ENCODE measurements around the gene BPIFB2. TPM values are rescaled to one million over a fixed set of nuclear protein-coding genes. Genes with fewer than 3 reads are reported as not detected.

The BPIFB2 gene
- total RNA-seq, 1 donor from 2014 or later = not detected

DNA sequence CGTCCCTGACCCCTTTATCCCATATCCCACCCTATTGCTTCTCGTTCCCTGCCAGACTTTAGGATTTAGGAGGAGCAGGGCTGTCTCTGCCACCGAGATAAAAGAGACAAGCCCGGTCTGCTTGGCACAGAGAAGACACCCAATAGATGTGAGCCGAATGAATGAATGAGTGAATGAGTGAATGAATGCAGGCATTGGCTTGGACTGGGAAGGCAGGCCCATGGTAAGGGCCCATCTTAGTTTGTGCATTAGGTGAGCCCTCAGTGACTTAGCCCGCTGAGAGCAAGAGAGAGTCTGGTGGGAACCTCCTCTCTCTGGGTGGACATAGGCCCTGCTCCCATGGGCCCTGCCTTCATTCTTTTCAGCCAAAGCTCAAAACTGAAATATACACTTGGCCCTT lies 23.1 kb downstream of the BPIFB2 start:
- H3K9me3 ChIP-seq = no peaks in the 10 kb centered on the region
- no peaks in the 10 kb centered on the region for H3K4me1 ChIP-seq
- no peak overlapping the region for H3K27ac ChIP-seq
- no peaks in the 10 kb centered on the region for H3K36me3 ChIP-seq
- TF ChIP-seq, protein P1, sequence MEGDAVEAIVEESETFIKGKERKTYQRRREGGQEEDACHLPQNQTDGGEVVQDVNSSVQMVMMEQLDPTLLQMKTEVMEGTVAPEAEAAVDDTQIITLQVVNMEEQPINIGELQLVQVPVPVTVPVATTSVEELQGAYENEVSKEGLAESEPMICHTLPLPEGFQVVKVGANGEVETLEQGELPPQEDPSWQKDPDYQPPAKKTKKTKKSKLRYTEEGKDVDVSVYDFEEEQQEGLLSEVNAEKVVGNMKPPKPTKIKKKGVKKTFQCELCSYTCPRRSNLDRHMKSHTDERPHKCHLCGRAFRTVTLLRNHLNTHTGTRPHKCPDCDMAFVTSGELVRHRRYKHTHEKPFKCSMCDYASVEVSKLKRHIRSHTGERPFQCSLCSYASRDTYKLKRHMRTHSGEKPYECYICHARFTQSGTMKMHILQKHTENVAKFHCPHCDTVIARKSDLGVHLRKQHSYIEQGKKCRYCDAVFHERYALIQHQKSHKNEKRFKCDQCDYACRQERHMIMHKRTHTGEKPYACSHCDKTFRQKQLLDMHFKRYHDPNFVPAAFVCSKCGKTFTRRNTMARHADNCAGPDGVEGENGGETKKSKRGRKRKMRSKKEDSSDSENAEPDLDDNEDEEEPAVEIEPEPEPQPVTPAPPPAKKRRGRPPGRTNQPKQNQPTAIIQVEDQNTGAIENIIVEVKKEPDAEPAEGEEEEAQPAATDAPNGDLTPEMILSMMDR (IDR thresholded peaks at IDR 0.05) = no peak
- no peak for DNase-seq (ENCODE audit: low spot score in 2 of 2)
- H3K4me3 ChIP-seq = no peak overlapping the region
- H3K27me3 ChIP-seq = no peaks in the 10 kb centered on the region
- intact Hi-C loops (cut with DNase I) = no loop called here

DNA sequence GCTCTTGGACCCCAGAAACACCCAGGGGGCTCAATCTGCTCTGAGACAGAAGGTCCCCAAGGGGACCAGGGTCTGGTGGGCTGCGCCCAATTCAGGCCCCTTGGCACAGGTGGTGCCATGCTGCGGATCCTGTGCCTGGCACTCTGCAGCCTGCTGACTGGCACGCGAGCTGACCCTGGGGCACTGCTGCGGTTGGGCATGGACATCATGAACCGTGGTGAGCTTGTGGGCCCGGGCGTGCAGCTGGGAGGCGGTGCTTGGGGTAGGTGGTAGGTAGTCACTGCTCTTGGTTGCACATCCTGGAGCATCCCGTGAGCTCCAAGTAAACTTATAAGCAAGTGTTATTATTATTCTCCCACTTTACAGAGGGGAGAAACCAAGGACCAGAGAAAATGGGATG lies 24.0 kb downstream of the BPIFB2 start, which contains the start of gene BPIFB6:
TSS of gene BPIFB6 (plus strand) at position 118 of the 400 bp plus-strand sequence. CDS start at position 118, 0 bp downstream.
- TF ChIP-seq, protein P1 (IDR thresholded peaks at IDR 0.05) = no peak
- Histone ChIP-seq H3K4me1 (no peaks in the 10 kb centered on the region), H3K9me3 (no peaks in the 10 kb centered on the region), H3K27ac (no peak within 1 kb of the TSS), H3K36me3 (no peaks in the 10 kb centered on the region), H3K27me3 (no peaks in the 10 kb centered on the region), H3K4me3 (no peak within 1 kb of the TSS)
- DNase-seq (ENCODE audit: low spot score in 2 of 2) = no peak
- intact Hi-C loops (cut with DNase I) = no loop called here

DNA sequence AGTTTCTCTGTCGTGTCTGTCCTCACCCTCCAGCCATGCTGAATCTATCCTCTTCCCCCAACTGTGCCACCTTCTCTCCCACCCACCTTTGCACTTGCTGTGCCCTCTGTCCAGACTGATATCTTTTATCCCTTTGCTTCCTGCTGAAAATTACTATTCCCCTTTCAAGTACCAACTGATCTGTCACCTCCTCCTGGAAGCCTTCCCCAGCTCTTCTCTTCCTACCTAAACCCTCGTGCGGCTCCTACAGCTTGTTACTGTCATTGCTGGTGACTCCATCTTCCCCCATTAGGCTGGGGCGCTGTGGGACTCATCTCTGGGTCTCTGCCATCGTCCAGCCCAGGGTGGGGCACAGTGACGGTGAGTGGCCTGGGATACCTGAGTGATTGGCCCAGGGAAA lies 25.1 kb downstream of the BPIFB2 start:
- Histone ChIP-seq H3K4me3 (no peak overlapping the region), H3K9me3 (no peaks in the 10 kb centered on the region), H3K27ac (no peak overlapping the region), H3K4me1 (no peaks in the 10 kb centered on the region), H3K36me3 (no peaks in the 10 kb centered on the region), H3K27me3 (no peaks in the 10 kb centered on the region)
- intact Hi-C loops (cut with DNase I) = no loop called here
- TF ChIP-seq, protein P1 (IDR thresholded peaks at IDR 0.05) = no peak
- DNase-seq (ENCODE audit: low spot score in 2 of 2) = no peak

DNA sequence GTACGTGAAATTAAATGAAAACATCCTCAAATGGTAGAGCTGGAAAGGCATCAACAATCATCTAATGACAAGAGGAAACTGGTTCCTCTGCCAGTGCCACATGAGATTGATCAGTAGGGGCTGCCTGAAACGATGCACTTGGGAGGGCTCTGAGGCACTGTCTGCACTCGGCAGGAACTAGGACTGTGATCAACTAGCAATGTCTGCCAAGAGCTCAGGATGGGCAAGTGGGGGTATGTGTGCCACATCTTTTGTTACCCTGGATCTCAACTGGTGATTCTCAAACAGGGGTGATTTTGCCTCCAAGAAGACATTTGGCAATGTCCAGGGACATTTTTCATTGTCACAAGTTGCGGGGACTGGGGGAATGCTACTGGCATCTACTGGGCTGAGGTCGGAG lies 25.9 kb downstream of the BPIFB2 start:
- Histone ChIP-seq H3K9me3 (no peaks in the 10 kb centered on the region), H3K27ac (no peak overlapping the region), H3K36me3 (no peaks in the 10 kb centered on the region), H3K27me3 (no peaks in the 10 kb centered on the region), H3K4me1 (no peaks in the 10 kb centered on the region), H3K4me3 (no peak overlapping the region)
- TF ChIP-seq, protein P1 (IDR thresholded peaks at IDR 0.05) = no peak
- intact Hi-C loops (cut with DNase I) = no loop called here
- DNase-seq (ENCODE audit: low spot score in 2 of 2) = no peak

DNA sequence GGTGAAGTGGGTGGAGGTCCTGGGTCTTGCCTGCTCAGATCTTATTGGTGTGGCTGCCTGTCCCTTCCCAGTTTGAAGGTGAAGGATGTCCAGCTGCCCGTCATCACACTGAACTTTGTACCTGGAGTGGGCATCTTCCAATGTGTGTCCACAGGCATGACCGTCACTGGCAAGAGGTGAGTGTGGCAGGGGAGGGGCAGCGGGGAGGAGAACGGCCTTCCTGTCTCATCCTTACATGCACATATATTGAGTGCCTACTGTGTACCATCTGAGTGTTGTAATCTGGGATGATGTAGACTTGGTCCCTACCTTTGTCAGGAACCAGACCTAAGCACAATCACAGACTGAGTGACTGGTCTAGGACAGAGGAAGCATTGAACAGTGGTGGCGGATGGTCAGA lies 26.6 kb downstream of the BPIFB2 start:
- Histone ChIP-seq H3K4me3 (no peak overlapping the region), H3K27ac (no peak overlapping the region), H3K4me1 (no peaks in the 10 kb centered on the region), H3K9me3 (no peaks in the 10 kb centered on the region), H3K36me3 (no peaks in the 10 kb centered on the region), H3K27me3 (no peaks in the 10 kb centered on the region)
- no peak for DNase-seq (ENCODE audit: low spot score in 2 of 2)
- intact Hi-C loops (cut with DNase I) = no loop called here
- TF ChIP-seq, protein P1 (IDR thresholded peaks at IDR 0.05) = no peak

DNA sequence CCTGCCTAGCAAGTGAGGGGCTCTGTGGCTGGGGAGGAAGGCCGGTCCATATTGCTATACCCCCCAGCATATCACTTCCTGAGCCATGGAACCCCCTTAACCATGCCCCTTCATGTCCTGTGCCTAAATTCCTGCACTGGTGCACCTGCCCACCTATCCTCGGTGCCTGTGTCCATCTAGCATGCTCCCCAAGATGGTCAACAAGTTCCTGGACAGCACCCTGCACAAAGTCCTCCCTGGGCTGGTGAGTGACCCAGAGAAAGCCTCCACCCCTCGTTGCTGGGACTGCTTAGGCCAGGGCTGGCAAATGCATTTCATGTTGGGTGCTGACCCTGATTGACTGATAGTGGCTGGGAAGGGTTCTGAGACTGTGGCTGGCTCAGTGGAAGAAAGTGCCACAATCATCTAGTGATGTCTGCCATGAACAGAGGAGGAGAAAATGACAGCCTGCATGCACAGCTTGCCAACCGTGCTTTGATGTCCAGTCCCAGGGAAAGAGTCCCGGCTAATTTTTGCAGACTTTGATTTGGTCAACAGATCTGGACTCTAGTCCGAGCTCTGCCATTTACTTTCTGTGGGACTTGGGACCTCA lies 27.5 kb downstream of the BPIFB2 start:
- H3K9me3 ChIP-seq = no peaks in the 10 kb centered on the region

More for the DNA sequence above, 27.5 kb downstream of the BPIFB2 start:
- TF ChIP-seq, protein P1 (IDR thresholded peaks at IDR 0.05) = no peak
- DNase-seq (ENCODE audit: low spot score in 2 of 2) = no peak
- Histone ChIP-seq H3K4me3 (no peak overlapping the region), H3K27ac (no peak overlapping the region), H3K36me3 (no peaks in the 10 kb centered on the region), H3K27me3 (no peaks in the 10 kb centered on the region), H3K4me1 (no peaks in the 10 kb centered on the region)
- intact Hi-C loops (cut with DNase I) = no loop called here

Measured in ascending aorta (tissue), 2 donors.